Esophagus (tissue), 2 donors: ENCODE results near the gene EXOC2. TPM values are rescaled to one million over a fixed set of nuclear protein-coding genes. Genes with fewer than 3 reads are reported as not detected.

Experiments
- H3K27ac ChIP-seq, 2 donors: one replicate each; pipeline ENCODE4 v1.5.1; 2013; ENCODE audit warnings: low read depth in 2 of 2, mild to moderate bottlenecking in 2 of 2, inconsistent platforms in 1 of 2, low read length in 1 of 2, moderate library complexity in 1 of 2
- H3K27me3 ChIP-seq, 2 donors: one replicate each; pipeline ENCODE4 v1.6.1; 2013; ENCODE audit warnings: low read length in 2 of 2, control low read depth in 1 of 2, mild to moderate bottlenecking in 1 of 2; ENCODE audit not compliant: insufficient read depth in 2 of 2, control insufficient read depth in 1 of 2
- H3K36me3 ChIP-seq, 2 donors: one replicate each; pipeline ENCODE4 v1.6.1; 2013; ENCODE audit warnings: low read length in 1 of 2; ENCODE audit not compliant: control insufficient read depth in 2 of 2, insufficient read depth in 2 of 2
- H3K4me1 ChIP-seq, 2 donors: one replicate each; pipeline ENCODE4 v1.6.1; 2013; ENCODE audit warnings: low read length in 1 of 2; ENCODE audit not compliant: control insufficient read depth in 2 of 2, insufficient read depth in 2 of 2
- H3K4me3 ChIP-seq, 2 donors: one replicate each; pipeline ENCODE4 v1.5.1; 2013; ENCODE audit warnings: low read length in 2 of 2, mild to moderate bottlenecking in 2 of 2, low read depth in 1 of 2, moderate library complexity in 1 of 2
- H3K9me3 ChIP-seq, 2 donors: one replicate each; pipeline ENCODE4 v1.6.1; 2013; ENCODE audit warnings: mild to moderate bottlenecking in 2 of 2, low read depth in 1 of 2, low read length in 1 of 2, moderate library complexity in 1 of 2; ENCODE audit not compliant: control insufficient read depth in 2 of 2, insufficient read depth in 1 of 2
- WGBS, 2 donors: extraction: QIAGEN DNeasy Blood & Tissue Kit; methylation state at CpG; one replicate each; pipeline ENCODE4 v1.1.7; 2013; 5-methylcytosine and 5-hydroxymethylcytosine counted together
- polyA plus RNA-seq, 2 donors: library from polyadenylated mRNA; stranded (reverse); fragments of 200-250 nt; gene quantifications; one replicate each; pipeline ENCODE4 v1.2.3, GENCODE V29; 2013
- donor health status: healthy with polysubstance abuse.
- donor health status: Bipolar disorder and iron deficiency.

EXOC2 gene
- polyA plus RNA-seq, 2 donors: 5.0 to 9.5 TPM

GRCh38 chr6:437037-437392 is 255.9 kb downstream of the EXOC2 start:
- H3K27ac ChIP-seq: no peak overlapping the region
- no peaks in the 10 kb centered on the region for H3K36me3 ChIP-seq
- no peaks in the 10 kb centered on the region for H3K4me1 ChIP-seq
- no peak overlapping the region for H3K4me3 ChIP-seq
- no peaks in the 10 kb centered on the region for H3K27me3 ChIP-seq
- no peaks in the 10 kb centered on the region for H3K9me3 ChIP-seq
- WGBS, 2 donors: 95% methylated on average over 6 of the region's 6 CpGs

GRCh38 chr6:436308-437036 is 256.5 kb downstream of the EXOC2 start:
- H3K4me1 ChIP-seq: no peaks in the 10 kb centered on the region
- H3K27me3 ChIP-seq: no peaks in the 10 kb centered on the region
- no peaks in the 10 kb centered on the region for H3K36me3 ChIP-seq
- WGBS, 2 donors: 82 to 86% methylated on average over 25 of the region's 25 CpGs
- no peaks in the 10 kb centered on the region for H3K9me3 ChIP-seq
- no peak overlapping the region for H3K27ac ChIP-seq
- no peak overlapping the region for H3K4me3 ChIP-seq

GRCh38 chr6:435441-436307 is 257.3 kb downstream of the EXOC2 start:
- H3K27me3 ChIP-seq: no peaks in the 10 kb centered on the region
- H3K4me1 ChIP-seq: no peaks in the 10 kb centered on the region
- 94 to 97% methylated on average over 50 of the region's 50 CpGs for WGBS, 2 donors
- H3K9me3 ChIP-seq: no peaks in the 10 kb centered on the region
- H3K4me3 ChIP-seq: no peak overlapping the region
- no peak overlapping the region for H3K27ac ChIP-seq
- no peaks in the 10 kb centered on the region for H3K36me3 ChIP-seq

Other genes starting within 250 kb of the EXOC2 start
- gene HUS1B, start 36.0 kb downstream of the EXOC2 start, polyA plus RNA-seq: under 1 TPM; 0.22 to 0.26 TPM